Testis (tissue), 2 donors: ENCODE data around the gene RAB2B.

ENCODE experiments used
- CTCF ChIP-seq, 3 experiments: fragments of 450-650 bp in 2 of 3; fragments of 200-600 bp in 1 of 3; sonication (generic) in 1 of 3; IDR thresholded peaks; one replicate each; pipeline ENCODE4 v1.5.1; 2016 to 2019; ENCODE audit warnings: antibody characterized with exemption in 3 of 3, mild to moderate bottlenecking in 2 of 3, moderate library complexity in 1 of 3
- POLR2A ChIP-seq: fragments of 450-650 bp; IDR thresholded peaks from one replicate; pipeline ENCODE4 v1.6.1; 2017; ENCODE audit warnings: antibody characterized with exemption, mild to moderate bottlenecking, moderate library complexity

GRCh38 chr14:21520767-21521166 is 44.0 kb upstream of the RAB2B start:
- TF ChIP-seq CTCF (IDR thresholded peaks at IDR 0.05): no peak
- TF ChIP-seq POLR2A: no peak
